Right atrium auricular region (tissue), 2 donors: Measurements from ENCODE around the gene TP53I3. TPM values are rescaled to one million over a fixed set of nuclear protein-coding genes. Genes with fewer than 3 reads are reported as not detected.

ENCODE experiments used
- DNase-seq: peaks from one replicate; pipeline ENCODE4 v3.0.0-alpha.2; 2019; ENCODE audit warnings: low spot score
- H3K27ac ChIP-seq, 2 donors: fragments of 200-600 bp; sonication (generic); 1 replicate in 1 of 2; 2 replicates in 1 of 2; pipeline ENCODE4 v1.5.1; 2016 to 2019
- H3K27me3 ChIP-seq, 2 donors: fragments of 200-600 bp; sonication (generic); one replicate each; pipeline versions ENCODE4 v1.5.1 to v1.6.0; 2017 to 2019
- H3K36me3 ChIP-seq: fragments of 200-600 bp; sonication (generic); one replicate; pipeline ENCODE4 v1.5.1; 2016
- H3K4me1 ChIP-seq, 2 donors: fragments of 200-600 bp; sonication (generic); one replicate each; pipeline versions ENCODE4 v1.5.1 to v1.6.0; 2017 to 2019
- H3K4me3 ChIP-seq, 2 donors: fragments of 200-600 bp; sonication (generic); 1 replicate in 1 of 2; 2 replicates in 1 of 2; pipeline ENCODE4 v1.5.1; 2017 to 2019; ENCODE audit warnings: mild to moderate bottlenecking in 1 of 2, moderate library complexity in 1 of 2
- H3K9me3 ChIP-seq, 2 donors: fragments of 200-600 bp; sonication (generic); one replicate each; pipeline ENCODE4 v1.5.1; 2019
- CTCF ChIP-seq, 2 donors: fragments of 200-600 bp; sonication (generic); IDR thresholded peaks; one replicate each; pipeline ENCODE4 v1.5.1; 2019; ENCODE audit warnings: antibody characterized with exemption in 2 of 2
- total RNA-seq, 2 donors: library from RNA; depleted of rRNA; stranded (reverse); fragments of >200 nt; gene quantifications; one replicate each; pipeline ENCODE4 v1.1.0, GENCODE V29; 2016

The TP53I3 gene
- total RNA-seq = 1 to 10 TPM; 8.0 to 8.7 TPM

GRCh38 chr2:24084386-24085199 lies at the start of gene TP53I3:
TP53I3 (minus strand) TSS chr2:24084834; CDS start chr2:24084326, 508 bp downstream.
- TF ChIP-seq CTCF (IDR thresholded peaks at IDR 0.05) = peak; percentile 97 to 98
- peak within 1 kb of the TSS; percentile 83 to 90 for H3K27ac ChIP-seq
- peak; percentile 88 for DNase-seq
- peaks cover 6% of the 10 kb centered on the region for H3K36me3 ChIP-seq
- H3K4me3 ChIP-seq = peak within 1 kb of the TSS; percentile 50 to 63
- H3K9me3 ChIP-seq = no peaks in the 10 kb centered on the region
- peaks cover 0 to 18% of the 10 kb centered on the region in 2 donors for H3K4me1 ChIP-seq
- no peaks in the 10 kb centered on the region for H3K27me3 ChIP-seq

- Histone ChIP-seq H3K27me3 (no peaks in the 10 kb centered on the region), H3K4me3 (no peak overlapping the region), H3K36me3 (no peaks in the 10 kb centered on the region), H3K9me3 (peaks cover 0 to 7% of the 10 kb centered on the region in 2 donors), H3K27ac (no peak overlapping the region), H3K4me1 (peaks cover 0 to 9% of the 10 kb centered on the region in 2 donors)
- TF ChIP-seq CTCF (IDR thresholded peaks at IDR 0.05) = no peak
- DNase-seq = no peak
These were observed 47.9 kb upstream of the TP53I3 start for GRCh38 chr2:24132543-24132942.

GRCh38 chr2:24125956-24126355 lies 41.3 kb upstream of the TP53I3 start:
- Histone ChIP-seq H3K27ac (no peak overlapping the region), H3K4me1 (peaks cover 0 to 30% of the 10 kb centered on the region in 2 donors), H3K9me3 (no peaks in the 10 kb centered on the region), H3K27me3 (no peaks in the 10 kb centered on the region), H3K36me3 (no peaks in the 10 kb centered on the region), H3K4me3 (no peak overlapping the region)
- no peak for TF ChIP-seq CTCF (IDR thresholded peaks at IDR 0.05)
- DNase-seq = no peak

- no peak for DNase-seq
- Histone ChIP-seq H3K4me3 (peak overlapping the region; percentile 65 to 77), H3K27ac (peak overlapping the region; percentile 92 to 96), H3K27me3 (no peaks in the 10 kb centered on the region), H3K4me1 (peaks cover 0 to 30% of the 10 kb centered on the region in 2 donors), H3K36me3 (no peaks in the 10 kb centered on the region), H3K9me3 (no peaks in the 10 kb centered on the region)
- no peak for TF ChIP-seq CTCF (IDR thresholded peaks at IDR 0.05)
These were observed 39.4 kb upstream of the TP53I3 start for GRCh38 chr2:24123922-24124580.

GRCh38 chr2:24123195-24123921 lies 38.7 kb upstream of the TP53I3 start, which contains the start of the genes FAM228B and PFN4:
FAM228B (plus strand) TSS chr2:24123469; CDS start chr2:24124362, 893 bp downstream.
PFN4 (minus strand) TSS chr2:24123334; CDS start chr2:24122535, 799 bp downstream.
- TF ChIP-seq CTCF (IDR thresholded peaks at IDR 0.05) = no peak
- peak within 1 kb of the TSS; percentile 65 to 77 for H3K4me3 ChIP-seq
- peak; percentile 88 for DNase-seq
- peaks cover 0 to 30% of the 10 kb centered on the region in 2 donors for H3K4me1 ChIP-seq
- H3K27me3 ChIP-seq = no peaks in the 10 kb centered on the region
- H3K27ac ChIP-seq = peak within 1 kb of the TSS; percentile 92 to 96
- H3K36me3 ChIP-seq = no peaks in the 10 kb centered on the region
- no peaks in the 10 kb centered on the region for H3K9me3 ChIP-seq
